ENCODE results near the gene SBK1.

The SBK1 gene

GRCh38 chr16:28289048-28289447, 3.3 kb upstream of the SBK1 start:
- Histone ChIP-seq H3K36me3 (ENCODE audit: control insufficient read depth in 4 of 4, insufficient read depth in 4 of 4, low read length in 3 of 4) (no peaks in the 10 kb centered on the region), H3K27me3 (replicated peaks in 2 of 5; ENCODE audit: control insufficient read depth in 4 of 5, insufficient read depth in 5 of 5, low read length in 4 of 5) (peaks cover 0 to 12% (median 6%) of the 10 kb centered on the region in 5 experiments), H3K9me3 (ENCODE audit: control extremely low read depth in 1 of 5, control insufficient read depth in 4 of 5, insufficient read depth in 2 of 5, low read depth in 1 of 5, low read length in 4 of 5) (no peaks in the 10 kb centered on the region), H3K4me1 (ENCODE audit: control extremely low read depth in 1 of 4, control insufficient read depth in 4 of 4, insufficient read depth in 4 of 4, low read length in 3 of 4) (peaks cover 0 to 33% (median 24%) of the 10 kb centered on the region in 4 experiments), H3K4me3 (ENCODE audit: control insufficient read depth in 1 of 7, extremely low read depth in 1 of 7, insufficient read depth in 4 of 7, low read depth in 2 of 7, low read length in 6 of 7) (no peak overlapping the region), H3K27ac (ENCODE audit: insufficient read depth in 1 of 2, low read depth in 1 of 2, low read length in 2 of 2, poor library complexity in 1 of 2, severe bottlenecking in 2 of 2) (no peak overlapping the region)
- peak in 2 of 3 donors; percentile 28 for DNase-seq
- POLR2A ChIA-PET: no interaction called here
- CTCF ChIA-PET: interaction anchor here (0.9 to 1.3 kb wide), 3 partner anchors 8 to 25 kb away, joined by 3 to 4 read pairs (median 3); no protein-coding TSS in a partner anchor
- WGBS (ENCODE audit: insufficient coverage): 70% methylated on average over 2 of the region's 3 CpGs

DNA sequence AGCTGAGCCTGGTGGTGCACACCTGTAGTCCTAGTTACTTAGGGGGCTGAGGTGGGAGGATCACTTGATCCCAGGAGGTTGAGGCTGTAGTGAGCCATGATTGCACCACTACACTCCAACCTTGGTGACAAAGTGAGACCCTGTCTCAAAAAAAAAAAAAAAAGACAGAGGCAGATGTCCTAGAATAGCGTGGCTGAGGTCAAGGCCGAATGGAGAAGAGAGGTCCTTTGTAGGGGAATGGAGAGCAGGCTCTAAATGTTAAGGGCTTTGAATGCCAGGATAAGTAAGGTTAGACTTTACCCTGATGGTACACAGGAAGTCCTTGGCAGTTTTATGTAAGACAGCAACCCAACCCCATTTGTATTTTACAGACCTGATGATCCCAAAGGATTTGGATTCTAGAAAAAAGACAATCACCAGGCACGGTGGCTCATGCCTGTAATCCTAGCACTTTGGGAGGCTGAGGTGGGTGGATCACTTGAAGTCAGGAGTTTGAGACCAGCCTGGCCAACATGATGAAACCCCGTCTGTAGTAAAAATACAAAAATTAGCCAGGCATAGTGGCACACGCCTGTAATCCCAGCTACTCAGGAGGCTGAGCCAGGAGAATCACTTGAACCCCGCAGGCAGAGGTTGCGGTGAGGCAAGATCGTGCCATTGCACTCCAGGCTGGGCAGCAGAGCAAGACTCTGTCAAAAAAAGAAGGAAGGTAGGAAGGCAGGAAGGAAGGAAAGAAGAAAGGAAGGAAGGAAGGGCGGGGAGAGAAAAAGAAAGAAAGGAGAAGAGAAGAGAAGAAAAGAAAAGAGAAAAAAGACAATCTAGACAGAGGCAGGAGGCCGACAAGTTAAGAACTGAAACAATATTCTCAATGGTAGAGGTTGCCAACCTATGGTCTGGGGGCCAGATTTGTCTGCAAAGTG, 2.1 kb upstream of the SBK1 start:
- Histone ChIP-seq H3K4me3 (ENCODE audit: control insufficient read depth in 1 of 7, extremely low read depth in 1 of 7, insufficient read depth in 4 of 7, low read depth in 2 of 7, low read length in 6 of 7) (no peak overlapping the region), H3K4me1 (ENCODE audit: control extremely low read depth in 1 of 4, control insufficient read depth in 4 of 4, insufficient read depth in 4 of 4, low read length in 3 of 4) (peaks cover 0 to 33% (median 24%) of the 10 kb centered on the region in 4 experiments), H3K27ac (ENCODE audit: insufficient read depth in 1 of 2, low read depth in 1 of 2, low read length in 2 of 2, poor library complexity in 1 of 2, severe bottlenecking in 2 of 2) (no peak overlapping the region), H3K36me3 (ENCODE audit: control insufficient read depth in 4 of 4, insufficient read depth in 4 of 4, low read length in 3 of 4) (no peaks in the 10 kb centered on the region), H3K9me3 (ENCODE audit: control extremely low read depth in 1 of 5, control insufficient read depth in 4 of 5, insufficient read depth in 2 of 5, low read depth in 1 of 5, low read length in 4 of 5) (no peaks in the 10 kb centered on the region), H3K27me3 (replicated peaks in 2 of 5; ENCODE audit: control insufficient read depth in 4 of 5, insufficient read depth in 5 of 5, low read length in 4 of 5) (peaks cover 0 to 17% (median 6%) of the 10 kb centered on the region in 5 experiments)
- 99% methylated on average over 9 of the region's 10 CpGs for WGBS (ENCODE audit: insufficient coverage)
- DNase-seq: no peak
- CTCF ChIA-PET: interaction anchor here (1.3 kb wide), 1 partner anchor 12 kb away, joined by 4 read pairs; no protein-coding TSS in a partner anchor
- POLR2A ChIA-PET: no interaction called here

DNA sequence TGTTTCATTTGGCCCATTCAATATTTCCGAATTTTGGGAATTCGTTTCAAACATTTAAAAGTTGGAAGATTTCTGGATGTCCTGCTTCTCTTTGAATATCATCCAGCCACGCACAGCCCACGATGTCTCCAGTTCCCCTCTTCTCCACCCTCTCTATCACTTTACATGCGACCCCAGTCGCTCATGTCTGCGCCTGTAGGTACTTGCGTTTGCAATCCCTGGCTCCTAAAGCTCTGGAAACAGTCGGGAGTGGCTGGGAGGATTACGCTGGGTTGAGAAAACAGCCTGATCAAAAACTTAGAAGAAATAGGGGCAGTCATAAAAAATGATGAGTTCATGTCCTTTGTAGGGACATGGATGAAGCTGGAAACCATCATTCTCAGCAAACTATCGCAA, 1.5 kb upstream of the SBK1 start:
- WGBS (ENCODE audit: insufficient coverage): 98% methylated on average over 6 of the region's 11 CpGs
- Histone ChIP-seq H3K36me3 (ENCODE audit: control insufficient read depth in 4 of 4, insufficient read depth in 4 of 4, low read length in 3 of 4) (no peaks in the 10 kb centered on the region), H3K27ac (ENCODE audit: insufficient read depth in 1 of 2, low read depth in 1 of 2, low read length in 2 of 2, poor library complexity in 1 of 2, severe bottlenecking in 2 of 2) (no peak overlapping the region), H3K27me3 (replicated peaks in 2 of 5; ENCODE audit: control insufficient read depth in 4 of 5, insufficient read depth in 5 of 5, low read length in 4 of 5) (peaks cover 0 to 17% (median 6%) of the 10 kb centered on the region in 5 experiments), H3K9me3 (ENCODE audit: control extremely low read depth in 1 of 5, control insufficient read depth in 4 of 5, insufficient read depth in 2 of 5, low read depth in 1 of 5, low read length in 4 of 5) (no peaks in the 10 kb centered on the region), H3K4me3 (ENCODE audit: control insufficient read depth in 1 of 7, extremely low read depth in 1 of 7, insufficient read depth in 4 of 7, low read depth in 2 of 7, low read length in 6 of 7) (no peak overlapping the region), H3K4me1 (ENCODE audit: control extremely low read depth in 1 of 4, control insufficient read depth in 4 of 4, insufficient read depth in 4 of 4, low read length in 3 of 4) (peaks cover 0 to 33% (median 24%) of the 10 kb centered on the region in 4 experiments)
- CTCF ChIA-PET: interaction anchor here (0.9 kb wide), 1 partner anchor 13 kb away, joined by 3 read pairs; no protein-coding TSS in a partner anchor
- POLR2A ChIA-PET: no interaction called here
- DNase-seq: no peak

- WGBS (ENCODE audit: insufficient coverage): 0% methylated on average over 39 of the region's 60 CpGs
- CTCF ChIA-PET: interaction anchor here (1.2 to 3.1 kb wide), 3 partner anchors 12 to 24 kb away, joined by 4 to 12 read pairs (median 5); no protein-coding TSS in a partner anchor
Measured at GRCh38 chr16:28292731-28293600, 641 bp downstream of the SBK1 start.

DNA sequence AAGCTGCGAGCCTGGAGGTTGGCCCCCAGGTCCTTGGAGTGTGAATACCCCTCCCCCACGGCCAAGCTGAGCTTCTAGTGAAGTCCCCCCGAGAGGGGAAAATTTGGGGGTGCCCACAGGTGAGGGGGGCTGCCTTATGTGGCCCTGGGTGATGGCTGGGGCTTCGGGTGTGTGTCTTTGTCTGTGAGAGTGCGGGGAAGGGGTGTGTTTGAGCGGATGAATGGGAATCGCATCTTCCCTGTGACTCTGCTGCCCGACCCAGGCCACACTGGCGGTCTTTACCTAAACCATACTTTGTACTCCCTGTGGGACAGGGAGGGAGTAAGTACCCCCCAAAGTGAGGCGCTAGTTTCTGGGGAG, 1.3 kb downstream of the SBK1 start:
- Histone ChIP-seq H3K36me3 (ENCODE audit: control insufficient read depth in 4 of 4, insufficient read depth in 4 of 4, low read length in 3 of 4) (no peaks in the 10 kb centered on the region), H3K4me3 (ENCODE audit: control insufficient read depth in 1 of 7, extremely low read depth in 1 of 7, insufficient read depth in 4 of 7, low read depth in 2 of 7, low read length in 6 of 7) (peak overlapping the region in 4 of 7 experiments; percentile 72 to 89 (median 77)), H3K9me3 (ENCODE audit: control extremely low read depth in 1 of 5, control insufficient read depth in 4 of 5, insufficient read depth in 2 of 5, low read depth in 1 of 5, low read length in 4 of 5) (no peaks in the 10 kb centered on the region), H3K4me1 (ENCODE audit: control extremely low read depth in 1 of 4, control insufficient read depth in 4 of 4, insufficient read depth in 4 of 4, low read length in 3 of 4) (peaks cover 0 to 32% (median 24%) of the 10 kb centered on the region in 4 experiments), H3K27me3 (replicated peaks in 2 of 5; ENCODE audit: control insufficient read depth in 4 of 5, insufficient read depth in 5 of 5, low read length in 4 of 5) (peaks cover 0 to 17% (median 9%) of the 10 kb centered on the region in 5 experiments), H3K27ac (ENCODE audit: insufficient read depth in 1 of 2, low read depth in 1 of 2, low read length in 2 of 2, poor library complexity in 1 of 2, severe bottlenecking in 2 of 2) (no peak overlapping the region)
- no peak for DNase-seq
- ChIA-PET POLR2A (no interaction called here), CTCF (interaction anchor here (3.1 kb wide), 1 partner anchor 24 kb away, joined by 12 read pairs; no protein-coding TSS in a partner anchor)
- WGBS (ENCODE audit: insufficient coverage): 60% methylated on average over 2 of the region's 10 CpGs

More at GRCh38 chr16:28292731-28293600, 641 bp downstream of the SBK1 start:
- H3K4me3 ChIP-seq (ENCODE audit: control insufficient read depth in 1 of 7, extremely low read depth in 1 of 7, insufficient read depth in 4 of 7, low read depth in 2 of 7, low read length in 6 of 7): peak overlapping the region; percentile 35 to 89 (median 72)
- peaks cover 0 to 37% (median 25%) of the 10 kb centered on the region in 4 experiments for H3K4me1 ChIP-seq (ENCODE audit: control extremely low read depth in 1 of 4, control insufficient read depth in 4 of 4, insufficient read depth in 4 of 4, low read length in 3 of 4)
- H3K27ac ChIP-seq (ENCODE audit: insufficient read depth in 1 of 2, low read depth in 1 of 2, low read length in 2 of 2, poor library complexity in 1 of 2, severe bottlenecking in 2 of 2): no peak overlapping the region
- H3K9me3 ChIP-seq (ENCODE audit: control extremely low read depth in 1 of 5, control insufficient read depth in 4 of 5, insufficient read depth in 2 of 5, low read depth in 1 of 5, low read length in 4 of 5): no peaks in the 10 kb centered on the region
- H3K36me3 ChIP-seq (ENCODE audit: control insufficient read depth in 4 of 4, insufficient read depth in 4 of 4, low read length in 3 of 4): no peaks in the 10 kb centered on the region
- peak in 2 of 3 donors; percentile 33 to 34 for DNase-seq
- H3K27me3 ChIP-seq (replicated peaks in 2 of 5; ENCODE audit: control insufficient read depth in 4 of 5, insufficient read depth in 5 of 5, low read length in 4 of 5): peaks cover 0 to 17% (median 6%) of the 10 kb centered on the region in 5 experiments
- POLR2A ChIA-PET: no interaction called here

DNA sequence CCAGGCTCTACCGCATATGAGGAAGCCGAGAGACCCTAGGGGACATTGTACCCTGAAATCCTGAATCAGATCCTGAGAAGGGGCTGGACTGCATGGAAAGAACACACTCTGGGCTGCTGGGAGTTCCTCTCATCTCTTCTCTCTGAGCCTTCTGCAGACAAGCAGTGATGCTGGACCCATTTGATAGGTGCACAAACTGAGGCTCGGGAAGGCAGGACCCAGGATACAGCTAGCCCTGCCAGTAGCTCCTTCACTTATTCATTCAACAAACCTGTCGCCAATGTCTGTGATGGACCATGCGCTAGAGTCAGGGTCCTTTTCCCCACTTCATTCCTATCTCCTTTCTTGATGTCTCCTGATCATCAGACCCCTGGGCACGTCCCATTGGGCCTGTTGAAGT, 1.9 kb downstream of the SBK1 start:
- peaks cover 0 to 26% (median 18%) of the 10 kb centered on the region in 4 experiments for H3K4me1 ChIP-seq (ENCODE audit: control extremely low read depth in 1 of 4, control insufficient read depth in 4 of 4, insufficient read depth in 4 of 4, low read length in 3 of 4)
- no peak overlapping the region for H3K27ac ChIP-seq (ENCODE audit: insufficient read depth in 1 of 2, low read depth in 1 of 2, low read length in 2 of 2, poor library complexity in 1 of 2, severe bottlenecking in 2 of 2)
- no peak overlapping the region for H3K4me3 ChIP-seq (ENCODE audit: control insufficient read depth in 1 of 7, extremely low read depth in 1 of 7, insufficient read depth in 4 of 7, low read depth in 2 of 7, low read length in 6 of 7)
- peaks cover 0 to 17% (median 9%) of the 10 kb centered on the region in 5 experiments for H3K27me3 ChIP-seq (replicated peaks in 2 of 5; ENCODE audit: control insufficient read depth in 4 of 5, insufficient read depth in 5 of 5, low read length in 4 of 5)
- no peaks in the 10 kb centered on the region for H3K36me3 ChIP-seq (ENCODE audit: control insufficient read depth in 4 of 4, insufficient read depth in 4 of 4, low read length in 3 of 4)
- 98% methylated on average over 5 of the region's 6 CpGs for WGBS (ENCODE audit: insufficient coverage)
- DNase-seq: no peak
- ChIA-PET CTCF (interaction anchor here (1.6 to 3.1 kb wide), 2 partner anchors 17 to 23 kb away, joined by 5 to 12 read pairs; no protein-coding TSS in a partner anchor), POLR2A (no interaction called here)
- no peaks in the 10 kb centered on the region for H3K9me3 ChIP-seq (ENCODE audit: control extremely low read depth in 1 of 5, control insufficient read depth in 4 of 5, insufficient read depth in 2 of 5, low read depth in 1 of 5, low read length in 4 of 5)
